IMR-90 (cell line): ENCODE results near the gene ACE.

Source experiments
- BHLHE40 ChIP-seq: fragments of 150-350 bp; IDR thresholded peaks from 2 replicates; pipeline ENCODE4 v1.6.1; 2016; ENCODE audit warnings: mild to moderate bottlenecking, low read depth, low read length
- CHD1 ChIP-seq: IDR thresholded peaks from 2 replicates; pipeline ENCODE4 v1.6.1; 2012; ENCODE audit warnings: low read depth, low read length, improper control_type of control experiment
- MXI1 ChIP-seq: IDR thresholded peaks from 2 replicates; pipeline ENCODE4 v1.6.1; 2012; ENCODE audit warnings: low read depth, mild to moderate bottlenecking, low read length, moderate library complexity, borderline replicate concordance
- POLR2A ChIP-seq: IDR thresholded peaks from 2 replicates; pipeline ENCODE4 v1.6.1; 2012; ENCODE audit warnings: mild to moderate bottlenecking, low read depth, low read length
- RAD21 ChIP-seq: IDR thresholded peaks from 2 replicates; pipeline ENCODE4 v1.6.1; 2012; ENCODE audit warnings: low read length, improper control_type of control experiment
- RFX5 ChIP-seq: IDR thresholded peaks from 2 replicates; pipeline ENCODE4 v1.8.0; 2012; ENCODE audit warnings: low read depth, mild to moderate bottlenecking, low read length, moderate library complexity
- SMC3 ChIP-seq: fragments of 150-350 bp; IDR thresholded peaks from 2 replicates; pipeline ENCODE4 v1.6.1; 2016; ENCODE audit warnings: low read depth, mild to moderate bottlenecking, antibody characterized with exemption, low read length, moderate library complexity
- TF ChIP-seq, protein P1 (sequence below): fragments of 150-350 bp; IDR thresholded peaks from 2 replicates; pipeline ENCODE4 v1.6.1; 2017; ENCODE audit warnings: mild to moderate bottlenecking, antibody characterized with exemption, low read length, low read depth
- TF ChIP-seq, protein P2 (sequence below): conservative IDR thresholded peaks from 2 replicates; pipeline ENCODE4 v1.5.1; 2012; ENCODE audit warnings: mild to moderate bottlenecking, low read depth, low read length, improper control_type of control experiment

DNA sequence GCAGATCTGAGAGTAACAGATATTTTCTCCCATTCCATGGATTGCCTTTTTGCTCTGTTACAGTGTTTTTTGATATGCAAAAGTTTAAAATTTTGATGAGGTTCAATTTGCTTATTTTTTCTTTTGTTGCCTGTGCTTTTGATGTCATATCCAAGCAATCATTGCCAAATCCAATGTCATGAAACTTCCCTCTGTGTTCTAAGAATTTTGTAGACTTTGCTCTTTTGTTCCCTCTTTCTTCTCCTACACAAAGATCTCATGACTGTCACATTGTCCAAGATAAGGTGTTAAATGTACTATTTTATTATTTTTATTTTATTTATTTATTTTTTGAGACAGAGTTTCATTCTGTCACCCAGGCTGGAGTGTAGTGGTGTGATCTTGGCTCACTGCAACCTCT, 27.4 kb downstream of the ACE start:
- TF ChIP-seq POLR2A (no peak), CHD1 (no peak), RAD21 (no peak), SMC3 (no peak), BHLHE40 (no peak), RFX5 (no peak), MXI1 (no peak)
- TF ChIP-seq, protein P1, sequence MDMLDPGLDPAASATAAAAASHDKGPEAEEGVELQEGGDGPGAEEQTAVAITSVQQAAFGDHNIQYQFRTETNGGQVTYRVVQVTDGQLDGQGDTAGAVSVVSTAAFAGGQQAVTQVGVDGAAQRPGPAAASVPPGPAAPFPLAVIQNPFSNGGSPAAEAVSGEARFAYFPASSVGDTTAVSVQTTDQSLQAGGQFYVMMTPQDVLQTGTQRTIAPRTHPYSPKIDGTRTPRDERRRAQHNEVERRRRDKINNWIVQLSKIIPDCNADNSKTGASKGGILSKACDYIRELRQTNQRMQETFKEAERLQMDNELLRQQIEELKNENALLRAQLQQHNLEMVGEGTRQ = no peak
- TF ChIP-seq, protein P2, sequence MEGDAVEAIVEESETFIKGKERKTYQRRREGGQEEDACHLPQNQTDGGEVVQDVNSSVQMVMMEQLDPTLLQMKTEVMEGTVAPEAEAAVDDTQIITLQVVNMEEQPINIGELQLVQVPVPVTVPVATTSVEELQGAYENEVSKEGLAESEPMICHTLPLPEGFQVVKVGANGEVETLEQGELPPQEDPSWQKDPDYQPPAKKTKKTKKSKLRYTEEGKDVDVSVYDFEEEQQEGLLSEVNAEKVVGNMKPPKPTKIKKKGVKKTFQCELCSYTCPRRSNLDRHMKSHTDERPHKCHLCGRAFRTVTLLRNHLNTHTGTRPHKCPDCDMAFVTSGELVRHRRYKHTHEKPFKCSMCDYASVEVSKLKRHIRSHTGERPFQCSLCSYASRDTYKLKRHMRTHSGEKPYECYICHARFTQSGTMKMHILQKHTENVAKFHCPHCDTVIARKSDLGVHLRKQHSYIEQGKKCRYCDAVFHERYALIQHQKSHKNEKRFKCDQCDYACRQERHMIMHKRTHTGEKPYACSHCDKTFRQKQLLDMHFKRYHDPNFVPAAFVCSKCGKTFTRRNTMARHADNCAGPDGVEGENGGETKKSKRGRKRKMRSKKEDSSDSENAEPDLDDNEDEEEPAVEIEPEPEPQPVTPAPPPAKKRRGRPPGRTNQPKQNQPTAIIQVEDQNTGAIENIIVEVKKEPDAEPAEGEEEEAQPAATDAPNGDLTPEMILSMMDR = no peak
